Mesenteric fat pad (tissue), 1 donor: ENCODE data around the gene LRRC47. TPM values are rescaled to one million over a fixed set of nuclear protein-coding genes. Genes with fewer than 3 reads are reported as not detected.

ENCODE experiments used
- DNase-seq: peaks from one replicate; pipeline ENCODE4 v3.0.0-alpha.2; 2020; ENCODE audit warnings: low spot score
- total RNA-seq: library from RNA; stranded (reverse); fragmentation: NEBNext Ultra II Directional; extraction: Animal tissue kit (Norgen Biotek cat#: 25700); gene quantifications from one replicate; pipeline ENCODE4 v1.2.1, GENCODE V29; 2021
- donor health status: DM: yes; HTN: yes; CAD: no.

The LRRC47 gene
- total RNA-seq, 1 donor from 2014 or later = 38.7 TPM

DNA sequence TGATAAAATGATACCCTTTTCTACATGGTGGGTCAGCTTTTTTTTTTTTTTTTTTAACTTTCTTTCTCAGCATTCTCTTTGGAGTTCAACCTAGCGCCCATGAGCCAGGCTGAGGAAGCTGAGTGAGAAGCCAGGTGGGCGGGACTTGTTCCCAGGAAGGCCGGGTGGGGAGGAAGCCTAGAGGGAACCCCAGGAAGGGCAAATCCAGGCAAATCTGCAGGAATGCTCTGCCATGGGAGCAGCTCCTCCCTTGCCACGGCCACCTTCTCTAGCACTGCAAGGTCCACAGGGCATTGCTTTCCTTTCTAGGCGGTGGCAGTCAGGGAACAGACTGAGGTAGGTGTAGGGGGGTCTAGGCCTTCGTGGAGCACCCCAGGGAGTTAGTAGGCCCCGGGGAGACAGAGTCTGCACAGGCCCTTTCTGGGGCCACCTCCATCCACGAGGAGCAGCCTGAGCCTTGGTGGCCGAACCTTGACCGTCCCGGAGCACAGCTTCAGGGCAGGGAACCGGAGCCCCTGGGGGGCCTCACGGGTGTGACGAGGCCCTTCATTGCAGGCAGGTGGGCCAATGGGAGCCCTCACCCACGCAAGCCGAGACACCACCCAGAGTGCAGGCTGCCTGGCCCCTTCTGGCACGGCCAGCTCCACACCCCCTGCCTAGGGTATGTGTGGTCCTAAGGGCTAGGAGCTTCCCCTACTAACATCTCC lies 62.3 kb downstream of the LRRC47 start:
- no peak for DNase-seq

DNA sequence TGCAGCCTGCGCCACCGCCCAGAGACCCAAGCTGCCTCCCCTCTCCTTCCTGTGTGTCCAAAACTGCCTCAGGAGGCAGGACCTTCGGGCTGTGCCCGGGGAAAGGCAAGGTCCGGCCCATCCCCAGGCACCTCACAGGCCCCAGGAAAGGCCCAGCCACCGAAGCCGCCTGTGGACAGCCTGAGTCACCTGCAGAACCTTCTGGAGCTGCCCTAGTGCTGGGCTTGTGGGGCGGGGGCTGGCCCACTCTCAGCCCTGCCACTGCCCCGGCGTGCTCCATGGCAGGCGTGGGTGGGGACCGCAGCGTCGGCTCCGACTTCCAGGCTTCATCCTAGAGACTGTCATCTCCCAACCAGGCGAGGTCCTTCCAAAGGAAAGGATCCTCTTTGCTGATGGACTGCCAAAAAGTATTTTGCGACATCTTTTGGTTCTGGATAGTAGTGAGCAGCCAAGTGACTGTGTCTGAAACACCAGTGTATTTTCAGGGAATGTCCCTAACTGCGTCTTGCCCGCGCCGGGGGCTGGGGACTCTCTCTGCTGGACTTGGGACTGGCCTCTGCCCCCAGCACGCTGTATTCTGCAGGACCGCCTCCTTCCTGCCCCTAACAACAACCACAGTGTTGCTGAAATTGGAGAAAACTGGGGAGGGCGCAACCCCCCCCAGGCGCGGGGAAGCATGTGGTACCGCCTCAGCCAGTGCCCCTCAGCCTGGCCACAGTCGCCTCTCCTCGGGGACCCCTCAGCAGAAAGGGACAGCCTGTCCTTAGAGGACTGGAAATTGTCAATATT lies 63.0 kb downstream of the LRRC47 start:
- no peak for DNase-seq

DNA sequence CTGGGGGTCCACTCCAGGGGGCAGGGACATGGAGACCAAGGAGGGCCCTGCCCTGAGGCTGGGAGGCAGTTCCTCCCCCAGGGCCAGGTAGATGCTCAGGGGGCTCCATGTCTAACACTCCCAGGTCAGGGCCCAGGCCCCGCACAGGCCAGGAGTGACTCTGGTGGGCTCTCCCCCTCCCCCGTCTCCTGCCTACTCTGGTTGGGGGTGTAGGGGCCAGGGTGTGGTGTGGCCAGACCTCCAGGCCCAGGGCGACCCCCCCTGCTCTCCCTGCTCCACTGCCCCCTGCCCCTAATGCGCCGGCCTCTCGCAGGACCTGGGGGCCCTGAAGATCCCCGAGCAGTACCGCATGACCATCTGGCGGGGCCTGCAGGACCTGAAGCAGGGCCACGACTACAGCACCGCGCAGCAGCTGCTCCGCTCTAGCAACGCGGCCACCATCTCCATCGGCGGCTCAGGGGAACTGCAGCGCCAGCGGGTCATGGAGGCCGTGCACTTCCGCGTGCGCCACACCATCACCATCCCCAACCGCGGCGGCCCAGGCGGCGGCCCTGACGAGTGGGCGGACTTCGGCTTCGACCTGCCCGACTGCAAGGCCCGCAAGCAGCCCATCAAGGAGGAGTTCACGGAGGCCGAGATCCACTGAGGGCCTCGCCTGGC lies 63.7 kb downstream of the LRRC47 start:
- no peak for DNase-seq

DNA sequence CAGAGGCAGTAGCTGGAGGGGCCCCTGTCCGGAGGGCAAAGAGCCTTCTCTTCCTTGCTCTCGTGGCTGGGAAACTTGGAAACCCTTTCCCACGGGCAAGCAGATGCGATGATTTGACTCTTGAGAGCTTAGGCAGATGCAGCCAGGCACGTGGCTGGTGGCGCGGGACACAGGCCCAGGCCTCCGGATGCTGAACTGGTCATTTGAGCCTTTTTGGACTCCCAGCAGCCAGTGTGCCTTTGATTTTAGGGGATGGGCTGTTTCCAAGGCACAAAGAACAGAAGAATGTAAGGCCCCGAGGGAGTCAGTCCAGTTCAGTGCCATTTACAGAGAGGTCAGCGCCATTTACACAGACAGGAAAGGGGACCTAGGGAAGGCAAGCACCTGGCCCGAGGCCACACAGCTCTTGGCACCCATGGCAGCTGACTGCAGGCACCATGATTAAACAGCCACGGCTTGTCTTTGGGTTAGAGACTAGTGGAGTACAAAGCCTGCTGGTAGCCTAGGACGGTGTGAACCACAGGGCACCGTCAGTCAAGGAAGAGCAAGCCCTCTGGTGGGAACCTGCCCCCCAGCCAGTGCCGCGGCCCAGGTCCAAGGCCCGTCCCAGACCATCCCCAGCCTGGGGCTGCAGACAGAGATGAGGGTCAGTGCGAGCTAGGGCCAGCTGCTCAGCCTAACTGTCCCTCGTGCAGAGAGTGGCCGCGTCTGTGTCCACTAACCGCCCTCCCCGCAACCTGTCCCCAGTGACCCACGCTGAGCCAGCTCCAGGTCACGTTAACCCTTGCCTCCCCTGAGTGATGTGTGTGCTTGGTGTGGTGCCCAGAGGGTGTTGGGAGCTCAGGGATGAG lies 64.5 kb downstream of the LRRC47 start:
- DNase-seq = no peak

DNA sequence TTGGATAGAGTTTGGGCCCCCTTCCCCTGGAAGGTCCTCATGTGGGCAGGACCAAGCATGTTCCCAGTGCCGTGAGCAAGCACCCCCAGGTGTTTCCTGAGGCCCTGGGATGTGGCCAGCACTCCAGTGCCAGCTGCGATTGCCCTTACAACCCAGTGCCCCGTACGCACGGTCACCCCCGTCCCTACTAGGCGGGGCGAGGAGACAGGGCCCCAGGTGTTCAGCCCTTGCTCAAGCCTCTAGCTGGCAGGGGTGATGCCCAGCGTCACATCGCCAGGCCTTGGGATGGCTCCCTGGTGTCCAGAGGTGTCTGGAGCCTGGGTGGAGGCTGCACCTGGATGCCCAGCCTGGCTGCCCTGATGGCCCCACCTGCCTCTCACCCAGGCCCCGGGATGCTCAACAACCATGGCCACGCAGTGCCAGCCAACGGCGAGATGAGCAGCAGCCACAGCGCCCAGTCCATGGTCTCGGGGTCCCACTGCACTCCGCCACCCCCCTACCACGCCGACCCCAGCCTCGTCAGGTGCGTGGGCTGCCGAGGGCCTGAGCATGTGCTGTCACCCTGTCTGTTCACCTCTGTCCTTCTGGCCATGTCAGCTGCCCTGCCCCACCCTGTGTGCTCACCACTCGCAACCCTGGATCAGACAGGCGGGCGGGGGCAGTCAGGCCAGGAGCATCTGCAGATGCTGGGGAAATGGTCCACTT lies 65.6 kb downstream of the LRRC47 start:
- no peak for DNase-seq

DNA sequence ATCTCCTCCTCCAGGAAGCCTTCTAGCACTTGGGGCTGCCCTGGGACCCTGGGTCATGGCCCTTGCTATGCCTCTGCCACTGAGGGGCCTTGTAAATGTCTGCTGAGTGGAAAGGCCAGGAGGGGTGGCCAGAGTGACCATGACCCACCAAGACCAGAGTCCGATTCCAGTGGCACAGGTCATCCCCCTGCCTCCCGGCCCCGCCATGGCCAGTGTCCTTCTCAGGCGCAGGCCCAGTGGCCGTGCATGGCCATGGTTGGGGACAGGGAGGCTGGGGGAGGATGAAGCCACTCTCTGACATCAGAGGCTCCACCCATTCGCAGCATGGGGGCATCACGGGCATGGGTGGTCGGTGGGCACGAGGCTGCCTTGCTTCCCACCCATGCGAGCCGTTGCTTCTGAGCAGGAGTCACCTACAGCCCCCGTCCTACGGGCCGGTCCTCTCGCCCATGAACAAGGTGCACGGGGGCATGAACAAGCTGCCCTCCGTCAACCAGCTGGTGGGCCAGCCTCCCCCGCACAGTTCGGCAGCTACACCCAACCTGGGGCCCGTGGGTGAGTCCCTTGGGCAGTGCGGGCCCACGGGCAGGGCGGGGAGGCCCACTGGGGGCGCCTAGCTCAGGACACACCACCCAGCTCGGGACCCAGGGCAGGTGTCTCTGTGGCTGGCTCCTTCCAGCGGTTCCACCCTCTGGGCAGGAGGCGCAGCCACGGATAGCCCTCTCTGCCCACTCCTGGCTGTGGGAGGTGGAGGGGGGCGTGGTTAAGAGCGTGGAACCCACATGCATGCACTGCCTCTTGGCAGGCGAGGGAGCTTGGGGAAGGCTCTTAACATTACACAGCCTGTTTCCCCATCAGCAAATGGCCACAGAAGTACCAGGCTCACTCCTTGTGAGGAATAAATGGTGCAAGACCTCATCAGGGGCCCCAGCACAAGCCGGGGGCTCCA lies 66.4 kb downstream of the LRRC47 start:
- DNase-seq = no peak

Other genes with a start within 250 kb of the LRRC47 start
- gene MEGF6, start 185.0 kb downstream of the LRRC47 start, total RNA-seq = 61.1 TPM
- 54.0 TPM for gene TPRG1L, start 171.5 kb downstream of the LRRC47 start, total RNA-seq
- gene WRAP73, start 146.4 kb downstream of the LRRC47 start, total RNA-seq = 14.8 TPM
- not detected for gene TP73, start 144.0 kb downstream of the LRRC47 start, total RNA-seq
- gene CCDC27, start 44.0 kb downstream of the LRRC47 start, total RNA-seq = not detected
- gene SMIM1, start 23.7 kb downstream of the LRRC47 start, total RNA-seq = 3.7 TPM
- 45.0 TPM for gene CEP104, start 60.7 kb upstream of the LRRC47 start, total RNA-seq
- 4.4 TPM for gene DFFB, start 61.0 kb upstream of the LRRC47 start, total RNA-seq
- gene C1orf174, start 103.8 kb upstream of the LRRC47 start, total RNA-seq = 20.5 TPM